HepG2 (cell line): Measurements from ENCODE around the gene PIGN. TPM values are rescaled to one million over a fixed set of nuclear protein-coding genes. Genes with fewer than 3 reads are reported as not detected.

ENCODE experiments used
- ATAC-seq: fragments of 200-7000 bp; cut with Tn5 transposase; 3 replicates; pipeline ENCODE4 v1.9.1; 2020; ENCODE audit warnings: mild to moderate bottlenecking, moderate library complexity
- BruUV-seq: library from RNA; stranded (reverse); fragments of 400-500 nt; replicated peaks from 2 replicates; lab custom pipeline; 2021; lab: Mats Ljungman, UMichigan
- CTCF ChIA-PET: fragments of 300-600 bp; formaldehyde crosslinking; extraction: SDS; loops from one replicate; lab custom pipeline; 2021; ENCODE audit warnings: low total read pairs, inconsistent platforms, low intra/inter-chr PET ratio; lab: Yijun Ruan, JAX
- POLR2A ChIA-PET: fragments of 350-600 bp; sonication (Branson Sonifier 250); formaldehyde crosslinking; loops from one replicate; lab custom pipeline; 2020; ENCODE audit warnings: antibody characterized with exemption, inconsistent platforms; lab: Yijun Ruan, JAX
- DNase-seq: peaks from one replicate; pipeline ENCODE4 v3.0.0-alpha.2; 2015; ENCODE audit warnings: low spot score
- FAIRE-seq: peaks from 3 replicates; lab custom pipeline; 2011; peaks lifted over from hg19 to GRCh38; lab: Jason Lieb, UNC
- H2AFZ ChIP-seq: one replicate; pipeline ENCODE4 v1.6.1; 2011; ENCODE audit warnings: low read length, inconsistent platforms
- H3K27ac ChIP-seq: fragments of 300-600 bp; 3 replicates; pipeline ENCODE4 v1.8.0; 2011; ENCODE audit warnings: mixed run types, mild to moderate bottlenecking, mixed read lengths, low read length, inconsistent platforms; ENCODE audit not compliant: insufficient read depth; ENCODE audit errors: extremely low read length
- H3K27me3 ChIP-seq, 2 experiments: fragments of 200-600 bp in 1 of 2; 2 replicates in 1 of 2; 3 replicates in 1 of 2; pipeline versions ENCODE4 v1.6.0 to v1.8.0; 2011; ENCODE audit warnings: low read length in 2 of 2, mild to moderate bottlenecking in 2 of 2, moderate library complexity in 2 of 2, inconsistent platforms in 1 of 2; ENCODE audit not compliant: insufficient read depth in 2 of 2, control insufficient read depth in 1 of 2
- H3K36me3 ChIP-seq, 2 experiments: fragments of 200-600 bp in 1 of 2; replicated peaks in 1 of 2; 2 replicates in 1 of 2; 3 replicates in 1 of 2; pipeline versions ENCODE4 v1.5.1 to v1.8.0; 2011; ENCODE audit warnings: low read length in 2 of 2, inconsistent platforms in 1 of 2; ENCODE audit not compliant: insufficient read depth in 2 of 2, control insufficient read depth in 1 of 2
- H3K4me1 ChIP-seq: 2 replicates; pipeline ENCODE4 v1.5.1; 2012; ENCODE audit warnings: low read length, inconsistent platforms; ENCODE audit not compliant: insufficient read depth
- H3K4me2 ChIP-seq: 2 replicates; pipeline ENCODE4 v1.6.0; 2011; ENCODE audit warnings: low read depth, low read length, inconsistent platforms
- H3K4me3 ChIP-seq, 3 experiments: fragments of 200-600 bp in 1 of 3; sonication (generic), shearing (Covaris generic) in 1 of 3; replicated peaks in 1 of 3; 2 replicates each; pipeline ENCODE4 v1.5.1; 2011 to 2016; ENCODE audit warnings: low read length in 3 of 3, inconsistent platforms in 2 of 3, low read depth in 2 of 3, mild to moderate bottlenecking in 2 of 3, control low read depth in 1 of 3, mixed read lengths in 1 of 3; ENCODE audit not compliant: insufficient read depth in 1 of 3
- H3K79me2 ChIP-seq: one replicate; pipeline ENCODE4 v1.6.1; 2011; ENCODE audit warnings: low read length, inconsistent platforms; ENCODE audit not compliant: insufficient read depth
- H3K9ac ChIP-seq: 2 replicates; pipeline ENCODE4 v1.6.0; 2011; ENCODE audit warnings: mild to moderate bottlenecking, low read depth, low read length, inconsistent platforms; ENCODE audit not compliant: insufficient read depth
- H3K9me3 ChIP-seq: 2 replicates; pipeline ENCODE4 v1.5.1; 2012; ENCODE audit warnings: mild to moderate bottlenecking, low read length
- H4K20me1 ChIP-seq: 2 replicates; pipeline ENCODE4 v1.6.0; 2011; ENCODE audit warnings: inconsistent platforms, mild to moderate bottlenecking, low read length, moderate library complexity; ENCODE audit not compliant: insufficient read depth
- HNF4G ChIP-seq, 2 experiments: sonication (generic) in 1 of 2; formaldehyde crosslinking in 1 of 2; IDR thresholded peaks; 2 replicates each; pipeline versions ENCODE4 v1.4.0 to v1.6.1; 2011 to 2020; ENCODE audit warnings: borderline replicate concordance in 2 of 2, low read depth in 2 of 2, mild to moderate bottlenecking in 2 of 2, low read length in 1 of 2, missing genetic modification reagents in 1 of 2, moderate library complexity in 1 of 2
- NFE2L1 ChIP-seq: sonication (generic); formaldehyde crosslinking; IDR thresholded peaks from 2 replicates; pipeline ENCODE4 v1.4.0; 2020; ENCODE audit warnings: missing genetic modification reagents, mild to moderate bottlenecking, borderline replicate concordance
- POLR2G ChIP-seq: fragments of 200-400 bp; formaldehyde crosslinking; IDR thresholded peaks from 2 replicates; pipeline ENCODE4 v1.6.1; 2018; ENCODE audit warnings: mild to moderate bottlenecking, low read depth, low read length, moderate library complexity
- SP4 ChIP-seq: sonication (generic); formaldehyde crosslinking; IDR thresholded peaks from 2 replicates; pipeline ENCODE4 v1.8.1; 2023; ENCODE audit warnings: mild to moderate bottlenecking, missing genetic modification reagents
- ZBTB3 ChIP-seq: sonication (generic); formaldehyde crosslinking; IDR thresholded peaks from 2 replicates; pipeline ENCODE4 v1.4.0; 2020; ENCODE audit warnings: low read depth, mild to moderate bottlenecking, moderate library complexity, missing genetic modification reagents, borderline replicate concordance
- ZNF598 ChIP-seq: sonication (generic); formaldehyde crosslinking; IDR thresholded peaks from 2 replicates; pipeline ENCODE4 v1.5.1; 2020; ENCODE audit warnings: mild to moderate bottlenecking, missing genetic modification reagents, borderline replicate concordance
- WGBS: methylation state at CpG from one replicate; pipeline ENCODE4 v1.1.6; 2017; ENCODE audit warnings: low lambda C conversion rate; 5-methylcytosine and 5-hydroxymethylcytosine counted together
- in situ Hi-C: cut with HindIII; loops from 2 replicates; pipeline ENCODE4 v1.10.0; 2017; ENCODE audit warnings: low pct_unique_long_range_greater_than_20kb; ENCODE audit not compliant: extremely low pct_ligation_motif_present
- intact Hi-C: fragments of 100-400 bp; cut with micrococcal nuclease; formaldehyde crosslinking; loops from one replicate; pipeline ENCODE4 v1.10.0; 2022; ENCODE audit not compliant: unreplicated experiment
- polyA plus RNA-seq, 8 experiments: library from polyadenylated mRNA; depleted of rRNA in 3 of 8; stranded (reverse) in 7 of 8; unstranded in 1 of 8; fragments of >200 nt; fragmentation: Illumina TruSeq in 4 of 8; extraction: Trizol in 4 of 8; gene quantifications; 2 replicates each; pipeline versions ENCODE4 v1.2.1 to v1.2.3, GENCODE V29; 2011 to 2016; ENCODE audit warnings: low read depth in 4 of 8, missing spikeins in 1 of 8, mixed read lengths in 1 of 8; ENCODE audit not compliant: insufficient read depth in 1 of 8
- total RNA-seq, 5 experiments: library from RNA; depleted of rRNA; stranded (reverse); fragments of >200 nt; fragmentation: Illumina TruSeq; extraction: Trizol; gene quantifications; 2 replicates each; pipeline ENCODE4 v1.2.3, GENCODE V29; 2016; ENCODE audit warnings: low read depth in 1 of 5
- TF ChIP-seq, protein P1 (sequence below): sonication (generic); formaldehyde crosslinking; IDR thresholded peaks from 2 replicates; pipeline ENCODE4 v1.5.0; 2020; ENCODE audit warnings: missing genetic modification reagents
- TF ChIP-seq, protein P2 (sequence below): sonication (generic); formaldehyde crosslinking; IDR thresholded peaks from 2 replicates; pipeline ENCODE4 v1.4.0; 2020; ENCODE audit warnings: mild to moderate bottlenecking, missing genetic modification reagents

PIGN gene
- total and polyA plus RNA-seq, 2 of the 13 experiments (the other 11 are each of a cell fraction or from before 2014, with no cell fraction given): 15.5 to 33.6 TPM

DNA sequence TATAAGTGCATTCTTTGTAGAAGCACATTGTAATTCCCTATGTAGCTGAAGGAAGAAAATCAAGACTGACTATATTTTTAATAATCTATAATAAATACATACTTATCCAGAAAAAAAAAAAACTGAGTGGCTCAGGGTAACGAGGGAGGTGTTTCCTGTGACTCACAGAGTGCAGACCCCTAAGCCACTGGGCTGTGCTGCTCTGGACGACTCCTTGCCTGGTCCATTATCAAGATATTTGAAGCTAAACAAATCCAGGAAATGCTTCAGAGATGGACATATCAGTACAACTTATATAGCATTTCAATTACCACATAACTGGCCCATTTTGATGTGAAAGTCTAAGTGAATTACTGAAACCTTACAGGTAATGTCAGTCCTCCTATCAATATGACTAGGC is 80.6 kb downstream of the PIGN start:
- no peak overlapping the region for H2AFZ ChIP-seq
- CTCF ChIA-PET: no interaction called here
- ATAC-seq: no peak
- no peak overlapping the region for H3K9ac ChIP-seq
- no peaks in the 10 kb centered on the region for H3K4me1 ChIP-seq
- H4K20me1 ChIP-seq: no peaks in the 10 kb centered on the region
- H3K4me3 ChIP-seq: no peak overlapping the region
- intact Hi-C loops: no loop called here
- no peak for FAIRE-seq
- TF ChIP-seq HNF4G (IDR thresholded peaks at IDR 0.05; ENCODE audit: borderline replicate concordance, low read depth, low read length) (no peak), HNF4G (CRISPR knock-in tag; IDR thresholded peaks at IDR 0.05; ENCODE audit: borderline replicate concordance, low read depth) (no peak), POLR2G (no peak), ZNF598 (CRISPR knock-in tag) (no peak), NFE2L1 (CRISPR knock-in tag) (no peak), SP4 (CRISPR knock-in tag) (no peak)
- TF ChIP-seq, protein P1, sequence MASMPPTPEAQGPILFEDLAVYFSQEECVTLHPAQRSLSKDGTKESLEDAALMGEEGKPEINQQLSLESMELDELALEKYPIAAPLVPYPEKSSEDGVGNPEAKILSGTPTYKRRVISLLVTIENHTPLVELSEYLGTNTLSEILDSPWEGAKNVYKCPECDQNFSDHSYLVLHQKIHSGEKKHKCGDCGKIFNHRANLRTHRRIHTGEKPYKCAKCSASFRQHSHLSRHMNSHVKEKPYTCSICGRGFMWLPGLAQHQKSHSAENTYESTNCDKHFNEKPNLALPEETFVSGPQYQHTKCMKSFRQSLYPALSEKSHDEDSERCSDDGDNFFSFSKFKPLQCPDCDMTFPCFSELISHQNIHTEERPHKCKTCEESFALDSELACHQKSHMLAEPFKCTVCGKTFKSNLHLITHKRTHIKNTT: no peak
- TF ChIP-seq, all 625 proteins: peak for 0
- no TSS peak for BruUV-seq
- POLR2A ChIA-PET: no interaction called here
- in situ Hi-C loops: no loop called here
- Histone ChIP-seq H3K79me2 (no peaks in the 10 kb centered on the region), H3K27me3 (no peaks in the 10 kb centered on the region), H3K36me3 (0 out of 5 replicates have a peak, but pooled peaks cover 0 to 3% of the 10 kb centered on the region in 2 experiments), H3K27ac (no peak overlapping the region), H3K9me3 (no peaks in the 10 kb centered on the region), H3K4me2 (no peak overlapping the region)
- WGBS: 100% methylated on average over 2 of the region's 2 CpGs
- DNase-seq: no peak

- no peaks in the 10 kb centered on the region for H3K27me3 ChIP-seq
- CTCF ChIA-PET: no interaction called here
- ATAC-seq (no peak), DNase-seq (no peak), FAIRE-seq (no peak)
- POLR2A ChIA-PET: no interaction called here
- BruUV-seq: no TSS peak
- H3K4me3 ChIP-seq: no peak overlapping the region
- H3K27ac ChIP-seq: no peak overlapping the region
- H2AFZ ChIP-seq: no peak overlapping the region
- H3K4me1 ChIP-seq: no peaks in the 10 kb centered on the region
- H4K20me1 ChIP-seq: no peaks in the 10 kb centered on the region
- H3K79me2 ChIP-seq: no peaks in the 10 kb centered on the region
- no peak overlapping the region for H3K9ac ChIP-seq
- WGBS: 95% methylated on average over 3 of the region's 3 CpGs
- no peak overlapping the region for H3K4me2 ChIP-seq
- intact Hi-C loops: no loop called here
- peaks cover 0 to 3% of the 10 kb centered on the region in 2 experiments; a peak in 1 of 5 replicates for H3K36me3 ChIP-seq
- H3K9me3 ChIP-seq: no peaks in the 10 kb centered on the region
- in situ Hi-C loops: no loop called here
- TF ChIP-seq, protein P2, sequence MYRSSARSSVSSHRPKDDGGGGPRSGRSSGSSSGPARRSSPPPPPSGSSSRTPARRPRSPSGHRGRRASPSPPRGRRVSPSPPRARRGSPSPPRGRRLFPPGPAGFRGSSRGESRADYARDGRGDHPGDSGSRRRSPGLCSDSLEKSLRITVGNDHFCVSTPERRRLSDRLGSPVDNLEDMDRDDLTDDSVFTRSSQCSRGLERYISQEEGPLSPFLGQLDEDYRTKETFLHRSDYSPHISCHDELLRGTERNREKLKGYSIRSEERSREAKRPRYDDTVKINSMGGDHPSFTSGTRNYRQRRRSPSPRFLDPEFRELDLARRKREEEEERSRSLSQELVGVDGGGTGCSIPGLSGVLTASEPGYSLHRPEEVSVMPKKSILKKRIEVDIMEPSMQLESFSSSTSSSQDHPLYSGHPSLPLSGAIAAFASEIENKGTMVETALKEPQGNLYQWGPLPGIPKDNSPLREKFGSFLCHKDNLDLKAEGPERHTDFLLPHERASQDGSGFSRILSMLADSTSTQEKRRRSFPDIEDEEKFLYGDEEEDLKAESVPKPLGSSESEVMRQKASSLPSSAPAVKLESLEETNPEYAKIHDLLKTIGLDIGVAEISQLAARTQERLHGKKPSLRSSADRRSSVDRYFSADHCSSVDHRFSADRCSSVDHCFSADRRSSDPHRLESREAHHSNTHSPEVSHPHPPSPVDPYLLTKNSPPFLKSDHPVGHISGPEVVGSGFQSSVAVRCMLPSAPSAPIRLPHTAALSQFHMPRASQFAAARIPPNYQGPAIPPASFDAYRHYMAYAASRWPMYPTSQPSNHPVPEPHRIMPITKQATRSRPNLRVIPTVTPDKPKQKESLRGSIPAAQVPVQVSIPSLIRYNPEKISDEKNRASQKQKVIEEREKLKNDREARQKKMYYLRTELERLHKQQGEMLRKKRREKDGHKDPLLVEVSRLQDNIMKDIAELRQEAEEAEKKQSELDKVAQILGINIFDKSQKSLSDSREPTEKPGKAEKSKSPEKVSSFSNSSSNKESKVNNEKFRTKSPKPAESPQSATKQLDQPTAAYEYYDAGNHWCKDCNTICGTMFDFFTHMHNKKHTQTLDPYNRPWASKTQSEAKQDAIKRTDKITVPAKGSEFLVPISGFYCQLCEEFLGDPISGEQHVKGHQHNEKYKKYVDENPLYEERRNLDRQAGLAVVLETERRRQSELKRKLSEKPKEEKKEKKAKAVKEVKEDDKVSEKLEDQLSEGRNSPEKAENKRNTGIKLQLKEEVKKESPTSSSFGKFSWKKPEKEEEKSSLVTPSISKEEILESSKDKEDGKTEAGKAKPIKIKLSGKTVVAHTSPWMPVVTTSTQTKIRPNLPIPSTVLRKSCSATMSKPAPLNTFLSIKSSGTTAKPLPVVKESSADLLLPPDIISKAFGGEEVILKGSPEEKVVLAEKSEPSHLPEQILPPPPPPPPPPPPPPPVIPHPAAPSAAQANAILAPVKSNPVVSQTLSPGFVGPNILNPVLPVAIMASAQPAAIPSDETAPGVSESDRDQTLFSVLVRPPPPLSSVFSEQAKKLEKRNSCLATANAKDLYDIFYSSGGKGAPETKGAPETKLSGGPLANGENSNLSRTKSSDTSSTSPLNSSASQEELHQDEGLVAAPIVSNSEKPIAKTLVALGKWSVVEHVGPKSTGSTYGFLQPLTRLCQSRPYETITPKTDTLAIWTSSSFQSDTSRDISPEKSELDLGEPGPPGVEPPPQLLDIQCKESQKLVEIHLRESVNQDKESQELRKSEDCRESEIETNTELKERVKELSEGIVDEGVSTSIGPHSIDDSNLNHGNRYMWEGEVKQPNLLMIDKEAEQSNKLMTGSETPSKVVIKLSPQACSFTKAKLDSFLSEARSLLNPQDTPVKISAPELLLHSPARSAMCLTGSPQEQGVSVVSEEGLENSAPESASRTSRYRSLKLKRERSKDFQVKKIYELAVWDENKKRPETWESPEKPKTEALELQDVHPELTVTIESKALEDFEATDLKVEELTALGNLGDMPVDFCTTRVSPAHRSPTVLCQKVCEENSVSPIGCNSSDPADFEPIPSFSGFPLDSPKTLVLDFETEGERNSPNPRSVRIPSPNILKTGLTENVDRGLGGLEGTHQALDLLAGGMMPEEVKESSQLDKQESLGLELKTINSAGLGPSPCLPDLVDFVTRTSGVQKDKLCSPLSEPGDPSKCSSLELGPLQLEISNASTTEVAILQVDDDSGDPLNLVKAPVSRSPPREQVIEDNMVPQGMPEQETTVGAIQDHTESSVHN (CRISPR knock-in tag): no peak
- no peak for TF ChIP-seq ZBTB3 (CRISPR knock-in tag)
These were observed 81.5 kb downstream of the PIGN start for GRCh38 chr18:62105376-62105775.
